Trophoblast cell (in vitro differentiated cells and primary cell): ENCODE measurements around the gene TIMM13.

Experiments used
- DNase-seq, 2 donors: peaks; one replicate each; pipeline ENCODE4 v3.0.0-alpha.2; 2016
- H2AFZ ChIP-seq: 2 replicates; pipeline ENCODE4 v1.6.1; 2013; ENCODE audit warnings: low read length, moderate library complexity, mild to moderate bottlenecking; ENCODE audit not compliant: insufficient read depth, poor library complexity
- H2AK5ac ChIP-seq: 2 replicates; pipeline ENCODE4 v1.6.1; 2013; ENCODE audit warnings: mild to moderate bottlenecking, low read length
- H2BK120ac ChIP-seq: 2 replicates; pipeline ENCODE4 v1.6.1; 2013; ENCODE audit warnings: low read length, mild to moderate bottlenecking, moderate library complexity; ENCODE audit not compliant: insufficient read depth, poor library complexity
- H2BK12ac ChIP-seq: 2 replicates; pipeline ENCODE4 v1.6.1; 2013; ENCODE audit warnings: mild to moderate bottlenecking, low read length, moderate library complexity
- H2BK5ac ChIP-seq: 2 replicates; pipeline ENCODE4 v1.6.1; 2013; ENCODE audit warnings: low read length, low read depth, moderate library complexity, mild to moderate bottlenecking; ENCODE audit not compliant: poor library complexity
- H3K14ac ChIP-seq: 2 replicates; pipeline ENCODE4 v1.6.1; 2013; ENCODE audit warnings: mild to moderate bottlenecking, low read length
- H3K18ac ChIP-seq: 2 replicates; pipeline ENCODE4 v1.6.1; 2013; ENCODE audit warnings: mild to moderate bottlenecking, low read length
- H3K23ac ChIP-seq: 2 replicates; pipeline ENCODE4 v1.6.1; 2013; ENCODE audit warnings: low read length
- H3K27ac ChIP-seq: 2 replicates; pipeline ENCODE4 v1.5.1; 2013; ENCODE audit warnings: low read depth, mild to moderate bottlenecking, inconsistent platforms, low read length, moderate library complexity
- H3K27me3 ChIP-seq: 2 replicates; pipeline ENCODE4 v1.6.1; 2013; ENCODE audit warnings: inconsistent platforms, mild to moderate bottlenecking, low read length, moderate library complexity; ENCODE audit not compliant: insufficient read depth
- H3K36me3 ChIP-seq, 2 experiments: 1 replicate in 1 of 2; 2 replicates in 1 of 2; pipeline ENCODE4 v1.6.1; 2013; ENCODE audit warnings: low read length in 2 of 2, mild to moderate bottlenecking in 2 of 2, moderate library complexity in 1 of 2; ENCODE audit not compliant: insufficient read depth in 2 of 2, control insufficient read depth in 1 of 2
- H3K4ac ChIP-seq: 2 replicates; pipeline ENCODE4 v1.6.1; 2013; ENCODE audit warnings: low read depth, mild to moderate bottlenecking, low read length, moderate library complexity
- H3K4me1 ChIP-seq, 2 experiments: 1 replicate in 1 of 2; 2 replicates in 1 of 2; pipeline ENCODE4 v1.6.1; 2013; ENCODE audit warnings: low read length in 2 of 2, mild to moderate bottlenecking in 2 of 2, moderate library complexity in 1 of 2; ENCODE audit not compliant: insufficient read depth in 2 of 2, control insufficient read depth in 1 of 2
- H3K4me2 ChIP-seq: 2 replicates; pipeline ENCODE4 v1.6.1; 2013; ENCODE audit warnings: inconsistent platforms, mild to moderate bottlenecking, low read length, moderate library complexity
- H3K4me3 ChIP-seq: 2 replicates; pipeline ENCODE4 v1.5.1; 2013; ENCODE audit warnings: mild to moderate bottlenecking, low read depth, low read length, inconsistent platforms
- H3K79me1 ChIP-seq: one replicate; pipeline ENCODE4 v1.6.1; 2013; ENCODE audit warnings: low read length
- H3K79me2 ChIP-seq: 2 replicates; pipeline ENCODE4 v1.6.1; 2013; ENCODE audit warnings: low read length, mild to moderate bottlenecking; ENCODE audit not compliant: control insufficient read depth, insufficient read depth, poor library complexity
- H3K9ac ChIP-seq: 2 replicates; pipeline ENCODE4 v1.6.1; 2013; ENCODE audit warnings: mild to moderate bottlenecking, low read length
- H3K9me3 ChIP-seq: 2 replicates; pipeline ENCODE4 v1.6.1; 2013; ENCODE audit warnings: low read depth, mild to moderate bottlenecking, control low read depth, inconsistent platforms, low read length; ENCODE audit not compliant: insufficient read depth
- H4K12ac ChIP-seq: 2 replicates; pipeline ENCODE4 v1.6.1; 2013; ENCODE audit warnings: low read depth, mild to moderate bottlenecking, low read length, moderate library complexity
- H4K8ac ChIP-seq: 2 replicates; pipeline ENCODE4 v1.6.1; 2013; ENCODE audit warnings: low read depth, mild to moderate bottlenecking, low read length, moderate library complexity
- H4K91ac ChIP-seq: one replicate; pipeline ENCODE4 v1.6.1; 2013; ENCODE audit warnings: low read depth, mild to moderate bottlenecking, low read length, moderate library complexity
- WGBS: extraction: QIAGEN DNeasy Blood & Tissue Kit; methylation state at CpG from one replicate; pipeline ENCODE4 v1.1.7; 2013; ENCODE audit warnings: missing lambda C conversion rate; ENCODE audit not compliant: insufficient read length, insufficient coverage; ENCODE audit errors: extremely low coverage; 5-methylcytosine and 5-hydroxymethylcytosine counted together

Gene TIMM13

DNA sequence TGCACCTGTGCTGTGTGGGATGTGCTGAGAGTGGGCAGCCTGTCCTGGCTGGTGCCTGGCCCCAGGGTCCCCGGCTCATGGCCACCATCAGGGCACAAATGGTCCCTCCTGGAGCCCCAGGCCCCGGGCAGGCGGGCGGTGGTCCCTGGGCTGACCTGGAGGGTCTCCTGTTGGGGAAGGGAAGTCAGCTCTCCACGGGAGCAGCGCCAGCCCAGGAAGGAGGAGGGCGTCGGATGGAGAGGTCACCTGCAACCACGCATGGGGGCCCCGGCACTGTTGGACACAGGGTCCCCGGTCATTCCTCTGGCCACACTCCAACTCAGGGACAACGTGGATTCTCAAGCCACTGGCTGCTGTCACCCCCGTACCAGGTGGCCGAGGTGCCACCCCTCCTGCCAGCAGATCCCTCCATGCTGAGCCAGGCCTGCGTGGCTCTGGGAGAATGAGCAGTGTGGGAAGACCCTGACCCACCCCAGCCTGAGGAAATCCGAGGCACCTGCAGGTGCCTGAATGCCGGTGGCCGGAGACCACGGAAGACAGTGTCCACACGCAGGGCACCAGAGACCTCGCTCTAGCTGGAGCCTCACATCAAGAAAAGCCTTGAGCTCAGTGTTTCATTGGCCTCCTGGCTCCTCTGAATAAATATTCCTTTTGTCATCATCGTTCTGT lies 15.9 kb upstream of the TIMM13 start:
- Histone ChIP-seq H3K9me3 (peaks cover 3% of the 10 kb centered on the region), H3K79me2 (peaks cover 10% of the 10 kb centered on the region), H3K4me1 (no peaks in the 10 kb centered on the region), H3K27me3 (no peaks in the 10 kb centered on the region), H2BK120ac (no peak overlapping the region), H4K91ac (no peak overlapping the region), H3K4me2 (no peak overlapping the region), H3K4ac (peak overlapping the region; percentile 3), H3K4me3 (no peak overlapping the region), H3K79me1 (no peaks in the 10 kb centered on the region), H3K36me3 (peaks cover 62 to 67% of the 10 kb centered on the region in 2 experiments), H2AK5ac (no peak overlapping the region), H3K27ac (no peak overlapping the region), H4K12ac (no peak overlapping the region), H2BK12ac (no peak overlapping the region), H3K9ac (no peak overlapping the region), H2BK5ac (no peak overlapping the region), H3K23ac (no peak overlapping the region), H3K14ac (no peak overlapping the region), H2AFZ (no peak overlapping the region), H4K8ac (no peak overlapping the region), H3K18ac (no peak overlapping the region)
- DNase-seq = no peak
- WGBS = no CpG with 5 or more reads among the region's 22 CpGs

DNA sequence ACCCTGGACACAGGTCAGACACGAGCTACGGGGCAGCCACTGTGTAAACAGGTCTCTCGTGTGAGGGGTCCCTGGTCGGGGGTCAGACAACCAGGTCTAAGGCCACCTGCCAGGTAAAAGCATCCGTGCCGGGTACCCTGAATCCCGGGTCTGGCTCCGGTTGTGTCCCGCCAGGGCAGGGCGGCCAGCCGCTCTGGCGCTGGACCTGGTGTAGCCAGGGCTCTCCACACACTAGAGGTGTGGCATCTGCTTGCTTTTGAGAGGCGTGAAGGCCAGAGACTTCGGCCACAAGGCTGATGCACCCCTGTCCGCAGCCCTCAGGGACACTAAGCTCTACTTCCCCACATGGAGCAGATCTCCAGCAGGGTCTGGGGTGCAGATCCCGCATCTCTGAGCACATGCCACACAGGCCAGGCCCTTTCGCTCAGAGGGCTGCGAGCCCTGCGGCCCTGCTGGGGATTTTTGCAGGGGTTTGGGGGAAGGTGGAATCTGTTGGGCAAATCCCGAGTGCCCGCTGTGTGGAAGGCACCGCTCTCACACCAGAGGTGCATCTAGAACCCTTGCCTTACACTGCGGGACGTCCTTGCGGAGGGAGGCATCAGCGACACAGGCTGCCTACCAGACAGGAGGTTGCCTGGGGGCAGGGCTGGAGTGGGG lies 13.8 kb upstream of the TIMM13 start:
- Histone ChIP-seq H4K91ac (no peak overlapping the region), H2BK120ac (no peak overlapping the region), H3K36me3 (peaks cover 68 to 71% of the 10 kb centered on the region in 2 experiments), H4K12ac (no peak overlapping the region), H3K27me3 (no peaks in the 10 kb centered on the region), H3K79me1 (no peaks in the 10 kb centered on the region), H3K23ac (no peak overlapping the region), H3K79me2 (no peaks in the 10 kb centered on the region), H3K4me3 (no peak overlapping the region), H3K27ac (no peak overlapping the region), H2BK12ac (no peak overlapping the region), H2BK5ac (no peak overlapping the region), H2AK5ac (no peak overlapping the region), H3K4me2 (no peak overlapping the region), H2AFZ (no peak overlapping the region), H3K18ac (peak overlapping the region; percentile 5), H3K14ac (no peak overlapping the region), H3K4ac (peak overlapping the region; percentile 19), H3K9me3 (peaks cover 3% of the 10 kb centered on the region), H4K8ac (no peak overlapping the region), H3K4me1 (no peaks in the 10 kb centered on the region), H3K9ac (no peak overlapping the region)
- no CpG with 5 or more reads among the region's 26 CpGs for WGBS
- DNase-seq = no peak

DNA sequence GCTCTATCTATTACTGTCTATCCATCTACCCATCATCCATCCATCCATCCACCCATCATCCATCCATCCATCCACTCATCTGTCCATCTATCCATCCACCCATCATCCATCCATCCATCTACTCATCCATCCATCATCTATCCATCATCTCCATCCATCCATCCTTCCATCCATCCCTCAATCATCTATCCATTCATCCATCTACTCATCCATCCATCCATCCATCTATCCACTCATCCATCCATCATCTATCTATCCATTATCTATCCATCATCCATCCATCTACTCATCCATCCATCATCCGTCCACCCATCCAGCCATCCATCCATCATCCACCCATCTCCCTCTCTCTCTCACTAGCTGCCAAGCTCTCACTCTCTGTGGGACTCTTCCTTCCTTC lies 13.1 kb upstream of the TIMM13 start:
- H3K18ac ChIP-seq = no peak overlapping the region
- no peak overlapping the region for H3K27ac ChIP-seq
- no peak overlapping the region for H2AFZ ChIP-seq
- no peak overlapping the region for H3K14ac ChIP-seq
- H2BK120ac ChIP-seq = no peak overlapping the region
- peaks cover 3% of the 10 kb centered on the region for H3K9me3 ChIP-seq
- 100% methylated on average over 1 of the region's 1 CpG for WGBS
- no peaks in the 10 kb centered on the region for H3K27me3 ChIP-seq
- H3K23ac ChIP-seq = no peak overlapping the region
- H4K91ac ChIP-seq = no peak overlapping the region
- H4K8ac ChIP-seq = no peak overlapping the region
- peaks cover 70 to 71% of the 10 kb centered on the region in 2 experiments for H3K36me3 ChIP-seq
- H3K4me1 ChIP-seq = no peaks in the 10 kb centered on the region
- no peak overlapping the region for H3K9ac ChIP-seq
- H4K12ac ChIP-seq = no peak overlapping the region
- no peak overlapping the region for H2BK12ac ChIP-seq
- no peak overlapping the region for H3K4me2 ChIP-seq
- H2BK5ac ChIP-seq = no peak overlapping the region
- H3K4ac ChIP-seq = no peak overlapping the region
- no peak overlapping the region for H2AK5ac ChIP-seq
- no peaks in the 10 kb centered on the region for H3K79me1 ChIP-seq
- no peak for DNase-seq
- H3K79me2 ChIP-seq = no peaks in the 10 kb centered on the region
- no peak overlapping the region for H3K4me3 ChIP-seq

- no peak overlapping the region for H2AFZ ChIP-seq
- no CpG with 5 or more reads among the region's 20 CpGs for WGBS
- H4K8ac ChIP-seq = no peak overlapping the region
- no peak overlapping the region for H2BK120ac ChIP-seq
- H3K23ac ChIP-seq = no peak overlapping the region
- no peaks in the 10 kb centered on the region for H3K79me1 ChIP-seq
- no peak overlapping the region for H3K9ac ChIP-seq
- H2AK5ac ChIP-seq = no peak overlapping the region
- no peak overlapping the region for H3K4me2 ChIP-seq
- H3K27ac ChIP-seq = no peak overlapping the region
- H3K4me3 ChIP-seq = no peak overlapping the region
- no peak overlapping the region for H2BK12ac ChIP-seq
- no peaks in the 10 kb centered on the region for H3K27me3 ChIP-seq
- no peak overlapping the region for H3K14ac ChIP-seq
- H3K36me3 ChIP-seq = peaks cover 70 to 71% of the 10 kb centered on the region in 2 experiments
- no peaks in the 10 kb centered on the region for H3K4me1 ChIP-seq
- no peak for DNase-seq
- H2BK5ac ChIP-seq = no peak overlapping the region
- no peaks in the 10 kb centered on the region for H3K79me2 ChIP-seq
- peak overlapping the region; percentile 11 for H3K18ac ChIP-seq
- H4K12ac ChIP-seq = no peak overlapping the region
- no peak overlapping the region for H4K91ac ChIP-seq
- no peak overlapping the region for H3K4ac ChIP-seq
- H3K9me3 ChIP-seq = peaks cover 3% of the 10 kb centered on the region
These were observed 10.8 kb upstream of the TIMM13 start for GRCh38 chr19:2438178-2438577.
